NCI-H1417 (cell line): ENCODE results near the gene TLCD2.
"Not testable (repeated sequence)": the region's sequence is repeated elsewhere in the genome, so short reads cannot be mapped to it uniquely, and the experiment has no call there.

Experiments used
- DNase-seq, 3 experiments: peaks; one replicate each; lab custom pipeline; 2025; lab: John Stamatoyannopoulos, UW

Gene TLCD2

DNA sequence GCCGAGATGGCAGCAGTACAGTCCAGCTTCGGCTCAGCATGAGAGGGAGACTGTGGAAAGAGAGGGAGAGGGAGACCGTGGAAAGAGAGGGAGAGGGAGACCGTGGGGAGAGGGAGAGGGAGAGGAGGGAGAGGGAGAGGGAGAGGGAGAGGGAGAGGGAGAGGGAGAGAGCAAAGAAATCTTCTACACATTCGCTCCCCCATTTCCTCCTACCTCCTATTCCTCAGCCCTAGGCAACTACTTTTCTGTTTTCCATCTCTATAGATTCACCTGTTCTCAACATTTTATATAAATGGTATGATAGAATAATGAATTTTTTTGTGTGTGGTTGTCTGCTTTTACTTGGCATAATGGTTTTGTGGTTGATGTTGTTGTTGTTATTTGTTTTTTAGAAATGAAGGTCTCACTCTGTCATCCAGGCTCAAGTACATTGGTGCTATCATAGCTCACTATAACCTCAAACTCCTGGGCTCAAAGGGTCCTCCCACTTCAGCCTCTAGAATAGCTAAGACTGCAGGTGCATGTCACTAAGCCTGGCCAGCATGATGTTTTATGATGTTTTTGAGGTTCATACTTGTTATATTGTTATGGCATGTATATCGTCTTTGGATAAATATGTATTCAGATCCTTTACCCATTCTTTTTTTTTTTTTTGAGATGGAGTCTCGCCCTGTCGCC is 19.5 kb downstream of the TLCD2 start:
- DNase-seq, result no peak

DNA sequence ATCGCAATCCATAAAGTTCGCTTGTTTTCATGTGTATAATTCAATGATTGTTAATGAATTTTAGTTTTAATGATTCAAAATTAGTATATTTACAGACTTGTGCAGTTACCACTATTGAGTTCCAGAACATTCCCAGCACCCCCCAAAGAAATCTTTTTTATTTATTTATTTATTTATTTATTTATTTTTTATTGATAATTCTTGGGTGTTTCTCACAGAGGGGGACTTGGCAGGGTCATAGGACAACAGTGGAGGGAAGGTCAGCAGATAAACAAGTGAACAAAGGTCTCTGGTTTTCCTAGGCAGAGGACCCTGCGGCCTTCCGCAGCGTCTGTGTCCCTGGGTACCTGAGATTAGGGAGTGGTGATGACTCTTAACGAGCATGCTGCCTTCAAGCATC is 21.8 kb downstream of the TLCD2 start:
- not testable (repeated sequence) for DNase-seq

GRCh38 chr17:1686086-1686485 is 24.1 kb downstream of the TLCD2 start:
- no peak for DNase-seq

- peak; percentile 93 to 97 (median 96) for DNase-seq
Measured at GRCh38 chr17:1684378-1685189, 25.6 kb downstream of the TLCD2 start, which contains the start of gene PRPF8. Gene PRPF8, minus strand, starts transcription at chr17:1684867. Its CDS starts 296 bp downstream, at chr17:1684571.

DNA sequence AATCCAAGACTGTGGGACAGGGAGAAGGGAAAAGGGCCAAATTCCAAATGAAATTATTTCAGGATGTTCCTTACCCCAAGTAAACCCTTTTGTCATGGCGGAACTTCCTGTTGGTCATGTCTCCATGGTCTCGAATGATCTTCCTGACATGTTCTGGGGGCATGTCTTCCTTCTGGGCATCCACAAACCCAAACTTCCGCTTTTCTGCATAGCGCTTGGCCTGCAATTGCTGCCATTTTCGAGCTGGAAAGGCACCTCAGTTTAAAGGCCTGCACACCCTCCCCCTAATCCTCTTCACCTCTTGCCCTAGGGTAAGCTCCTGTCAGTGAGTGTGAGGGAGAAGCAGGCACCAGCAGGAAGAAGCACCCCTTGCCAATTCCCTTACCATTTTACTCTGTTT is 26.7 kb downstream of the TLCD2 start:
- DNase-seq, result no peak

DNA sequence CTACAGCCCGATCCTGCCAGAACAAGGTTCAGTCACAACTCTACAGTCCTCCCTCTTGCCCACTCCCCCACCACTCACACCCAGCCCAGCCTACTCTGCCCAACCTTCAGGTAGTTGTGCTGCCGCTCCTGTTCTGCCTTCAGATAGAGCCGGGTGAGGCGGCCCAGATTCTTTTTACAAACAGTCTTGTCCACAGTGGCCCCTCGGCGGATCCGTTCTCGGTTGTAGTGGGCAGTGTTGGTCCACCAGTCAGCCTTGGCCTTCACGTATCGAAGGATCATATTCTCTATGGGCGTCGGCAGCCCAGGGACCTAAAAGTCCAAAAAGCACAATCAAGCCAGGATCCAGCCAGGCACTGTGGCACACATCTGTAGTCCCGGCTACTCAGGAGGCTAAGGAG is 33.8 kb downstream of the TLCD2 start:
- no peak for DNase-seq

GRCh38 chr17:1673041-1673785 is 37.0 kb downstream of the TLCD2 start:
- DNase-seq, result no peak

DNA sequence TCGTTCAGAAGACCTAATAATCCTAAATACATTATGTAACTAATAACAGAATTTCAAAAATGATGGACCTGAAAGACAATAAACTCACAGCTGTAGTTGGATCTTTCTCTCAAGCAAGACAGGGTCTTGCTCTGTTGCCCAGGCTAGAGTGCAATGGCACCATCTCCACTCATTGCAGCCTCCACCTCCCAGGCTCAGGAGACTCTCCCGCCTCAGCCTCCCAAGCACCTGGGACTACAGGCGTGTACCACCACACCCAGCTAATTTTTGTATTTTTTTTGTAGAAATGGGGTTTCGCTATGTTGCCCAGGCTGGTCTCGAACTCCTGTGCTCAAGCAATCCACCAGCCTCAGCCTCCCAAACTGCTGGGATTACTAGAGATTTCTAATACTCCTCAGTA is 46.2 kb downstream of the TLCD2 start:
- DNase-seq, result not testable (repeated sequence)

GRCh38 chr17:1661045-1661444 is 49.1 kb downstream of the TLCD2 start:
- no peak for DNase-seq

DNA sequence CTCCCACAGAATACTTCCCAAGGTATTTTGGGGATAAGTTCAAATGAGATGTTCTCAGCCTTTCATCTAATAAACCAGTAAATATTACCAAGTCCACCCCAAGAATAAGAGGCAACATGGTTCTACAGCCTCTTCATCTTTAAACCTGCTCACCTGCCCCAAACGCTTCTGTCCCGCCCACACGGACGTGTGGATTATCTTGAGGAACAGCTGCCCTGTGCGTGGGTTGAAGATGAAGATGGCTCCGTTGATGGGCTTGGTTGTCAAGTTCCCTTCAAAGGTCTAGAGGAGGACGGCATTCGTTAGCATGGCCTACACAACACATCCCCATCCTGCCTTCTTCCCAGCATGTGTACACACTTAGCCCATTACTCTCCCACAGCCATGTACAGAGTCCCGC is 52.1 kb downstream of the TLCD2 start:
- DNase-seq, result no peak

DNA sequence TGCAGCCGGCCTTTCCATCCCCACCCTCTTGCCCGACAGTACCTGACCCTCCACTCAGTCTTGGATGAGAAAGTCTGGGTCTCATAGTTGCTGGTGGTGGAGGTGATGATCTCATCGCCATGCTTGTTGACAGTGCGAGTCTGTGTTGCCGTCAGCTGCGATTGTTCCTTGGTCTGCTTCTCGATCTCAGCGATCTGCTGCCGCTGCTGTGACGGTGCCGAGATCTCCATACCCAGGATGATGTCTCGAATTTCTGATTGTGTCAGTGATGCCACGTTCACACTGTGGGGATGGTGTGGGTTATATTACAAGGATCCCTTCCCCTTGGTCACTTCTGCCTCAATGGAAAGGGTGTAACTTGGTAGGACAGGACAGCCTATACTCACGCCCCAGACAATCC is 56.4 kb downstream of the TLCD2 start:
- DNase-seq, result no peak

- not testable (repeated sequence) for DNase-seq
Measured at GRCh38 chr17:1652794-1653193, 57.4 kb downstream of the TLCD2 start.
